Astrocyte (in vitro differentiated cells and primary cell): ENCODE measurements around the gene APP. TPM values are rescaled to one million over a fixed set of nuclear protein-coding genes. Genes with fewer than 3 reads are reported as not detected.

ENCODE experiments used
- DNase-seq: peaks from one replicate; pipeline ENCODE4 v3.0.0-alpha.2; 2010; ENCODE audit warnings: low read depth
- FAIRE-seq: peaks from 2 replicates; lab custom pipeline; 2011; peaks lifted over from hg19 to GRCh38; lab: Jason Lieb, UNC
- H2AFZ ChIP-seq: 2 replicates; pipeline ENCODE4 v1.6.0; 2012; ENCODE audit warnings: low read depth, low read length, inconsistent platforms
- H3K27ac ChIP-seq: 2 replicates; pipeline ENCODE4 v1.5.1; 2011; ENCODE audit warnings: low read depth, low read length, inconsistent platforms
- H3K27me3 ChIP-seq: 2 replicates; pipeline ENCODE4 v1.6.0; 2011; ENCODE audit warnings: low read length, inconsistent platforms; ENCODE audit not compliant: insufficient read depth
- H3K36me3 ChIP-seq: 2 replicates; pipeline ENCODE4 v1.5.1; 2011; ENCODE audit warnings: low read length, inconsistent platforms; ENCODE audit not compliant: insufficient read depth
- H3K4me1 ChIP-seq: 2 replicates; pipeline ENCODE4 v1.5.1; 2011; ENCODE audit warnings: low read length, inconsistent platforms; ENCODE audit not compliant: insufficient read depth
- H3K4me2 ChIP-seq: 2 replicates; pipeline ENCODE4 v1.6.0; 2012; ENCODE audit warnings: low read length, inconsistent platforms
- H3K4me3 ChIP-seq: 2 replicates; pipeline ENCODE4 v1.5.1; 2011; ENCODE audit warnings: low read depth, mild to moderate bottlenecking, low read length, inconsistent platforms; ENCODE audit not compliant: insufficient read depth
- H3K79me2 ChIP-seq: 2 replicates; pipeline ENCODE4 v1.6.0; 2012; ENCODE audit warnings: mild to moderate bottlenecking, low read length, inconsistent platforms; ENCODE audit not compliant: insufficient read depth
- H3K9ac ChIP-seq: 2 replicates; pipeline ENCODE4 v1.6.0; 2012; ENCODE audit warnings: mild to moderate bottlenecking, low read length, inconsistent platforms
- H3K9me3 ChIP-seq: 2 replicates; pipeline ENCODE4 v1.5.1; 2012; ENCODE audit warnings: low read depth, mild to moderate bottlenecking, low read length, inconsistent platforms; ENCODE audit not compliant: insufficient read depth
- H4K20me1 ChIP-seq: 2 replicates; pipeline ENCODE4 v1.6.0; 2012; ENCODE audit warnings: low read length, inconsistent platforms; ENCODE audit not compliant: insufficient read depth
- H3K27ac Mint-ChIP-seq: one replicate; pipeline ENCODE4 v1.8.0; 2021; ENCODE audit warnings: mild to moderate bottlenecking, mixed read lengths; ENCODE audit not compliant: unreplicated experiment
- H3K27me3 Mint-ChIP-seq: one replicate; pipeline ENCODE4 v1.8.0; 2021; ENCODE audit warnings: low read depth, mixed read lengths; ENCODE audit not compliant: unreplicated experiment
- H3K36me3 Mint-ChIP-seq: one replicate; pipeline ENCODE4 v1.8.0; 2021; ENCODE audit warnings: low read depth, mixed read lengths; ENCODE audit not compliant: unreplicated experiment
- H3K4me1 Mint-ChIP-seq: one replicate; pipeline ENCODE4 v1.8.0; 2021; ENCODE audit warnings: low read depth, mixed read lengths; ENCODE audit not compliant: unreplicated experiment
- H3K4me3 Mint-ChIP-seq: one replicate; pipeline ENCODE4 v1.8.0; 2021; ENCODE audit warnings: mild to moderate bottlenecking, moderate library complexity, mixed read lengths; ENCODE audit not compliant: unreplicated experiment
- H3K9me3 Mint-ChIP-seq: one replicate; pipeline ENCODE4 v1.8.0; 2021; ENCODE audit warnings: mild to moderate bottlenecking, mixed read lengths; ENCODE audit not compliant: unreplicated experiment
- CTCF ChIP-seq: IDR thresholded peaks from 2 replicates; pipeline ENCODE4 v1.5.1; 2011; ENCODE audit warnings: low read depth, mild to moderate bottlenecking, inconsistent platforms, low read length, moderate library complexity; ENCODE audit not compliant: insufficient read depth
- EZH2 ChIP-seq: IDR thresholded peaks from 2 replicates; pipeline ENCODE4 v1.6.1; 2012; ENCODE audit warnings: mild to moderate bottlenecking, low read length, inconsistent platforms; ENCODE audit not compliant: insufficient read depth
- total RNA-seq: library from RNA; stranded (reverse); gene quantifications from 2 replicates; pipeline ENCODE4 v1.2.1, GENCODE V29; 2021

The APP gene
- total RNA-seq, 1 donor from 2014 or later = 823 TPM

GRCh38 chr21:26055010-26055409 lies 115.6 kb downstream of the APP start:
- no peaks in the 10 kb centered on the region for H3K27me3 Mint-ChIP-seq

DNA sequence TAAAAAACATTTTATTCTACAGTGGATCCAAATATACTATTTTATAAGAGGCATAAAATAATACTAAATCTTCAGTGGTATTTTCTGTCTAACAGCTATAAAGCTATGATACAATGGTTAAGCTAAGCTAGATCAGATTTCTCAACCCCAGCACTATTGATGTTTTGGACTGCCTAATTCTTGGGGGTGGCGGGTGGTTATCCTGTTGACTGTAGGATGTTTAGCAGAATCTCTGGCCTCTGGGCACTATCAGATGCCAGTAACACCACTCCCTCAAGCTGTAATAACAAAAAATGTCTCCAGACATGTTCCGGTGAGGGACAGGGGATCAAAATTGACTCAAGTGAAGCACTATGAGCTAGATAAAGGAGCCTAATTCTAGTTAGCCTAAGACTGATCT lies 118.5 kb downstream of the APP start:
- H3K4me2 ChIP-seq = no peak overlapping the region
- H3K4me3 ChIP-seq = no peak overlapping the region
- H3K27ac ChIP-seq = no peak overlapping the region
- no peak overlapping the region for H2AFZ ChIP-seq
- DNase-seq (no peak), FAIRE-seq (no peak)
- no peak overlapping the region for H3K4me3 Mint-ChIP-seq
- H3K4me1 Mint-ChIP-seq = peaks cover 15% of the 10 kb centered on the region
- no peak for TF ChIP-seq CTCF
- no peak for TF ChIP-seq EZH2
- peaks cover 19% of the 10 kb centered on the region for H3K79me2 ChIP-seq
- no peak overlapping the region for H3K9ac ChIP-seq
- H3K27ac Mint-ChIP-seq = no peak overlapping the region
- no peaks in the 10 kb centered on the region for H3K27me3 ChIP-seq
- peaks cover 33% of the 10 kb centered on the region for H4K20me1 ChIP-seq
- peaks cover 23% of the 10 kb centered on the region for H3K36me3 Mint-ChIP-seq
- H3K27me3 Mint-ChIP-seq = no peaks in the 10 kb centered on the region
- H3K36me3 ChIP-seq = peaks cover 9% of the 10 kb centered on the region
- H3K9me3 ChIP-seq = no peaks in the 10 kb centered on the region
- H3K4me1 ChIP-seq = no peaks in the 10 kb centered on the region
- no peaks in the 10 kb centered on the region for H3K9me3 Mint-ChIP-seq

More at GRCh38 chr21:26055010-26055409, 115.6 kb downstream of the APP start:
- Histone ChIP-seq H3K79me2 (peaks cover 36% of the 10 kb centered on the region), H3K36me3 (peaks cover 2% of the 10 kb centered on the region), H3K4me3 (no peak overlapping the region), H2AFZ (no peak overlapping the region), H3K9me3 (no peaks in the 10 kb centered on the region), H3K4me2 (no peak overlapping the region), H3K27ac (no peak overlapping the region), H3K9ac (no peak overlapping the region), H3K27me3 (no peaks in the 10 kb centered on the region), H4K20me1 (peaks cover 49% of the 10 kb centered on the region), H3K4me1 (no peaks in the 10 kb centered on the region)
- no peak for TF ChIP-seq CTCF
- no peak for TF ChIP-seq EZH2
- no peaks in the 10 kb centered on the region for H3K9me3 Mint-ChIP-seq
- no peak overlapping the region for H3K27ac Mint-ChIP-seq
- H3K36me3 Mint-ChIP-seq = peaks cover 8% of the 10 kb centered on the region
- H3K4me1 Mint-ChIP-seq = peaks cover 18% of the 10 kb centered on the region
- H3K4me3 Mint-ChIP-seq = no peak overlapping the region
- DNase-seq (no peak), FAIRE-seq (no peak)

GRCh38 chr21:26050857-26051256 lies 119.7 kb downstream of the APP start:
- TF ChIP-seq EZH2 = no peak
- no peak for TF ChIP-seq CTCF
- Histone ChIP-seq H3K36me3 (peaks cover 10% of the 10 kb centered on the region), H3K27ac (no peak overlapping the region), H3K27me3 (no peaks in the 10 kb centered on the region), H3K4me1 (no peaks in the 10 kb centered on the region), H3K79me2 (peaks cover 16% of the 10 kb centered on the region), H3K4me3 (no peak overlapping the region), H4K20me1 (peaks cover 27% of the 10 kb centered on the region), H3K9ac (no peak overlapping the region), H3K4me2 (no peak overlapping the region), H3K9me3 (no peaks in the 10 kb centered on the region), H2AFZ (no peak overlapping the region)
- no peaks in the 10 kb centered on the region for H3K9me3 Mint-ChIP-seq
- peaks cover 12% of the 10 kb centered on the region for H3K4me1 Mint-ChIP-seq
- no peak for FAIRE-seq
- H3K4me3 Mint-ChIP-seq = no peak overlapping the region
- H3K27me3 Mint-ChIP-seq = no peaks in the 10 kb centered on the region
- no peak for DNase-seq
- H3K36me3 Mint-ChIP-seq = peaks cover 23% of the 10 kb centered on the region
- peak overlapping the region; percentile 28 for H3K27ac Mint-ChIP-seq
